Measurements from ENCODE around the gene SFXN2.

SFXN2 gene

GRCh38 chr10:102674566-102674965 lies 39.9 kb upstream of the SFXN2 start:
- no peaks in the 10 kb centered on the region for H3K36me3 ChIP-seq (ENCODE audit: control insufficient read depth in 2 of 2, insufficient read depth in 2 of 2, low read length in 2 of 2)
- no peaks in the 10 kb centered on the region for H3K27me3 ChIP-seq (ENCODE audit: control insufficient read depth in 1 of 2, insufficient read depth in 2 of 2, low read length in 2 of 2)
- H3K4me1 ChIP-seq (ENCODE audit: control insufficient read depth, insufficient read depth, low read length) = peaks cover 31% of the 10 kb centered on the region
- peak overlapping the region; percentile 41 for H3K27ac ChIP-seq (ENCODE audit: low read length)
- H3K9ac ChIP-seq (ENCODE audit: low read length in 2 of 2) = peak overlapping the region; percentile 13 to 66
- peak overlapping the region; percentile 50 to 66 for H3K4me3 ChIP-seq (ENCODE audit: low read length in 2 of 2)
- H3K9me3 ChIP-seq (ENCODE audit: control insufficient read depth in 2 of 2, low read length in 2 of 2) = no peaks in the 10 kb centered on the region

- peaks cover 31% of the 10 kb centered on the region for H3K4me1 ChIP-seq (ENCODE audit: control insufficient read depth, insufficient read depth, low read length)
- H3K36me3 ChIP-seq (ENCODE audit: control insufficient read depth in 2 of 2, insufficient read depth in 2 of 2, low read length in 2 of 2) = no peaks in the 10 kb centered on the region
- no peaks in the 10 kb centered on the region for H3K27me3 ChIP-seq (ENCODE audit: control insufficient read depth in 1 of 2, insufficient read depth in 2 of 2, low read length in 2 of 2)
Observed at GRCh38 chr10:102675011-102675665, 39.3 kb upstream of the SFXN2 start.

GRCh38 chr10:102675666-102676533 lies 38.5 kb upstream of the SFXN2 start:
- H3K4me1 ChIP-seq (ENCODE audit: control insufficient read depth, insufficient read depth, low read length) = peaks cover 31% of the 10 kb centered on the region
- no peak overlapping the region for H3K9ac ChIP-seq (ENCODE audit: low read length in 2 of 2)
- no peaks in the 10 kb centered on the region for H3K36me3 ChIP-seq (ENCODE audit: control insufficient read depth in 2 of 2, insufficient read depth in 2 of 2, low read length in 2 of 2)
- no peaks in the 10 kb centered on the region for H3K27me3 ChIP-seq (ENCODE audit: control insufficient read depth in 1 of 2, insufficient read depth in 2 of 2, low read length in 2 of 2)
- H3K9me3 ChIP-seq (ENCODE audit: control insufficient read depth in 2 of 2, low read length in 2 of 2) = no peaks in the 10 kb centered on the region
- peak overlapping the region in 1 of 2 donors; percentile 22 for H3K4me3 ChIP-seq (ENCODE audit: low read length in 2 of 2)
- H3K27ac ChIP-seq (ENCODE audit: low read length) = peak overlapping the region; percentile 41

More at GRCh38 chr10:102675011-102675665, 39.3 kb upstream of the SFXN2 start:
- Histone ChIP-seq H3K9me3 (ENCODE audit: control insufficient read depth in 2 of 2, low read length in 2 of 2) (no peaks in the 10 kb centered on the region), H3K27ac (ENCODE audit: low read length) (peak overlapping the region; percentile 41), H3K4me3 (ENCODE audit: low read length in 2 of 2) (peak overlapping the region in 1 of 2 donors; percentile 66), H3K9ac (ENCODE audit: low read length in 2 of 2) (peak overlapping the region in 1 of 2 donors; percentile 47)

- H3K36me3 ChIP-seq (ENCODE audit: control insufficient read depth in 2 of 2, insufficient read depth in 2 of 2, low read length in 2 of 2) = no peaks in the 10 kb centered on the region
- no peaks in the 10 kb centered on the region for H3K27me3 ChIP-seq (ENCODE audit: control insufficient read depth in 1 of 2, insufficient read depth in 2 of 2, low read length in 2 of 2)
- H3K4me3 ChIP-seq (ENCODE audit: low read length in 2 of 2) = no peak overlapping the region
- peaks cover 31% of the 10 kb centered on the region for H3K4me1 ChIP-seq (ENCODE audit: control insufficient read depth, insufficient read depth, low read length)
- peak overlapping the region; percentile 18 for H3K27ac ChIP-seq (ENCODE audit: low read length)
- H3K9me3 ChIP-seq (ENCODE audit: control insufficient read depth in 2 of 2, low read length in 2 of 2) = no peaks in the 10 kb centered on the region
- no peak overlapping the region for H3K9ac ChIP-seq (ENCODE audit: low read length in 2 of 2)
Observed at GRCh38 chr10:102676534-102677315, 37.7 kb upstream of the SFXN2 start.

GRCh38 chr10:102677331-102678067 lies 36.9 kb upstream of the SFXN2 start:
- no peak overlapping the region for H3K4me3 ChIP-seq (ENCODE audit: low read length in 2 of 2)
- no peak overlapping the region for H3K27ac ChIP-seq (ENCODE audit: low read length)
- no peaks in the 10 kb centered on the region for H3K36me3 ChIP-seq (ENCODE audit: control insufficient read depth in 2 of 2, insufficient read depth in 2 of 2, low read length in 2 of 2)
- no peaks in the 10 kb centered on the region for H3K27me3 ChIP-seq (ENCODE audit: control insufficient read depth in 1 of 2, insufficient read depth in 2 of 2, low read length in 2 of 2)
- H3K4me1 ChIP-seq (ENCODE audit: control insufficient read depth, insufficient read depth, low read length) = peaks cover 31% of the 10 kb centered on the region
- H3K9me3 ChIP-seq (ENCODE audit: control insufficient read depth in 2 of 2, low read length in 2 of 2) = no peaks in the 10 kb centered on the region
- H3K9ac ChIP-seq (ENCODE audit: low read length in 2 of 2) = peak overlapping the region in 1 of 2 donors; percentile 21

GRCh38 chr10:102678068-102678400 lies 36.4 kb upstream of the SFXN2 start:
- H3K27ac ChIP-seq (ENCODE audit: low read length) = no peak overlapping the region

GRCh38 chr10:102678842-102679289 lies 35.6 kb upstream of the SFXN2 start:
- Histone ChIP-seq H3K4me1 (ENCODE audit: control insufficient read depth, insufficient read depth, low read length) (peaks cover 24% of the 10 kb centered on the region), H3K4me3 (ENCODE audit: low read length in 2 of 2) (no peak overlapping the region), H3K9me3 (ENCODE audit: control insufficient read depth in 2 of 2, low read length in 2 of 2) (no peaks in the 10 kb centered on the region), H3K36me3 (ENCODE audit: control insufficient read depth in 2 of 2, insufficient read depth in 2 of 2, low read length in 2 of 2) (peaks cover 3 to 4% of the 10 kb centered on the region in 2 donors), H3K27me3 (ENCODE audit: control insufficient read depth in 1 of 2, insufficient read depth in 2 of 2, low read length in 2 of 2) (no peaks in the 10 kb centered on the region), H3K27ac (ENCODE audit: low read length) (no peak overlapping the region), H3K9ac (ENCODE audit: low read length in 2 of 2) (no peak overlapping the region)

More at GRCh38 chr10:102678068-102678400, 36.4 kb upstream of the SFXN2 start:
- no peaks in the 10 kb centered on the region for H3K27me3 ChIP-seq (ENCODE audit: control insufficient read depth in 1 of 2, insufficient read depth in 2 of 2, low read length in 2 of 2)
- no peak overlapping the region for H3K9ac ChIP-seq (ENCODE audit: low read length in 2 of 2)
- no peaks in the 10 kb centered on the region for H3K36me3 ChIP-seq (ENCODE audit: control insufficient read depth in 2 of 2, insufficient read depth in 2 of 2, low read length in 2 of 2)
- H3K9me3 ChIP-seq (ENCODE audit: control insufficient read depth in 2 of 2, low read length in 2 of 2) = no peaks in the 10 kb centered on the region
- H3K4me3 ChIP-seq (ENCODE audit: low read length in 2 of 2) = no peak overlapping the region
- peaks cover 31% of the 10 kb centered on the region for H3K4me1 ChIP-seq (ENCODE audit: control insufficient read depth, insufficient read depth, low read length)

GRCh38 chr10:102679596-102679995 lies 34.8 kb upstream of the SFXN2 start:
- peaks cover 3 to 4% of the 10 kb centered on the region in 2 donors for H3K36me3 ChIP-seq (ENCODE audit: control insufficient read depth in 2 of 2, insufficient read depth in 2 of 2, low read length in 2 of 2)
- no peaks in the 10 kb centered on the region for H3K9me3 ChIP-seq (ENCODE audit: control insufficient read depth in 2 of 2, low read length in 2 of 2)
- H3K9ac ChIP-seq (ENCODE audit: low read length in 2 of 2) = no peak overlapping the region
- H3K27ac ChIP-seq (ENCODE audit: low read length) = no peak overlapping the region
- H3K4me3 ChIP-seq (ENCODE audit: low read length in 2 of 2) = no peak overlapping the region
- peaks cover 17% of the 10 kb centered on the region for H3K4me1 ChIP-seq (ENCODE audit: control insufficient read depth, insufficient read depth, low read length)
- H3K27me3 ChIP-seq (ENCODE audit: control insufficient read depth in 1 of 2, insufficient read depth in 2 of 2, low read length in 2 of 2) = no peaks in the 10 kb centered on the region

- H3K27ac ChIP-seq (ENCODE audit: low read length) = no peak overlapping the region
- no peak overlapping the region for H3K4me3 ChIP-seq (ENCODE audit: low read length in 2 of 2)
- H3K4me1 ChIP-seq (ENCODE audit: control insufficient read depth, insufficient read depth, low read length) = peaks cover 3% of the 10 kb centered on the region
- H3K36me3 ChIP-seq (ENCODE audit: control insufficient read depth in 2 of 2, insufficient read depth in 2 of 2, low read length in 2 of 2) = peaks cover 9 to 10% of the 10 kb centered on the region in 2 donors
- H3K9ac ChIP-seq (ENCODE audit: low read length in 2 of 2) = no peak overlapping the region
- no peaks in the 10 kb centered on the region for H3K27me3 ChIP-seq (ENCODE audit: control insufficient read depth in 1 of 2, insufficient read depth in 2 of 2, low read length in 2 of 2)
- no peaks in the 10 kb centered on the region for H3K9me3 ChIP-seq (ENCODE audit: control insufficient read depth in 2 of 2, low read length in 2 of 2)
Observed at GRCh38 chr10:102681696-102682095, 32.7 kb upstream of the SFXN2 start.

GRCh38 chr10:102682416-102682815 lies 32.0 kb upstream of the SFXN2 start:
- Histone ChIP-seq H3K4me1 (ENCODE audit: control insufficient read depth, insufficient read depth, low read length) (no peaks in the 10 kb centered on the region), H3K36me3 (ENCODE audit: control insufficient read depth in 2 of 2, insufficient read depth in 2 of 2, low read length in 2 of 2) (peaks cover 9 to 10% of the 10 kb centered on the region in 2 donors), H3K27ac (ENCODE audit: low read length) (no peak overlapping the region), H3K9ac (ENCODE audit: low read length in 2 of 2) (no peak overlapping the region), H3K4me3 (ENCODE audit: low read length in 2 of 2) (no peak overlapping the region), H3K9me3 (ENCODE audit: control insufficient read depth in 2 of 2, low read length in 2 of 2) (no peaks in the 10 kb centered on the region), H3K27me3 (ENCODE audit: control insufficient read depth in 1 of 2, insufficient read depth in 2 of 2, low read length in 2 of 2) (no peaks in the 10 kb centered on the region)

Measured in stomach smooth muscle (tissue), 2 donors.